GM10847 (cell line): Measurements from ENCODE around the gene CLNK.

Source experiments
- POLR2A ChIP-seq: IDR thresholded peaks from 2 replicates; pipeline ENCODE4 v1.6.1; 2011; ENCODE audit not compliant: insufficient read length; ENCODE audit errors: extremely low read depth

The CLNK gene

GRCh38 chr4:10655968-10656367 lies 28.6 kb downstream of the CLNK start:
- no peak for TF ChIP-seq POLR2A

GRCh38 chr4:10648479-10648878 lies 36.1 kb downstream of the CLNK start:
- no peak for TF ChIP-seq POLR2A

DNA sequence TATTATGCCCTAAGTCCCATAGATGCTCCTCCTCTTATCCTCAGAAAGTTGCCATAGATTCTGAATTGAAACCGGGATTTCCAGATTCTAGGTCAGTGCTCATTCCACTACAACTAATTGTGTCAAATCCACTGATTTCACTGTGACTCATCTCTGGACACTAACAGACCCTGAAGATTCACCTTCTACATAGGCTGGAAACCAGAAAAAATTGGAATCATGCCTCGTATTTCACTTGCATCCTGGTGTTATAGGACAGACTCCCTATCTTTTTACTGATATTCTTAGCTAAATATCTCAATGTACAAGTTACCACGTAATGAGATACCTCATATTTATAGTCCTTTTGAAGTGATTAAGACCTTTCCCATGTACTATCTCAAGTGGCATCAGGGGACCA lies 36.7 kb downstream of the CLNK start:
- no peak for TF ChIP-seq POLR2A

DNA sequence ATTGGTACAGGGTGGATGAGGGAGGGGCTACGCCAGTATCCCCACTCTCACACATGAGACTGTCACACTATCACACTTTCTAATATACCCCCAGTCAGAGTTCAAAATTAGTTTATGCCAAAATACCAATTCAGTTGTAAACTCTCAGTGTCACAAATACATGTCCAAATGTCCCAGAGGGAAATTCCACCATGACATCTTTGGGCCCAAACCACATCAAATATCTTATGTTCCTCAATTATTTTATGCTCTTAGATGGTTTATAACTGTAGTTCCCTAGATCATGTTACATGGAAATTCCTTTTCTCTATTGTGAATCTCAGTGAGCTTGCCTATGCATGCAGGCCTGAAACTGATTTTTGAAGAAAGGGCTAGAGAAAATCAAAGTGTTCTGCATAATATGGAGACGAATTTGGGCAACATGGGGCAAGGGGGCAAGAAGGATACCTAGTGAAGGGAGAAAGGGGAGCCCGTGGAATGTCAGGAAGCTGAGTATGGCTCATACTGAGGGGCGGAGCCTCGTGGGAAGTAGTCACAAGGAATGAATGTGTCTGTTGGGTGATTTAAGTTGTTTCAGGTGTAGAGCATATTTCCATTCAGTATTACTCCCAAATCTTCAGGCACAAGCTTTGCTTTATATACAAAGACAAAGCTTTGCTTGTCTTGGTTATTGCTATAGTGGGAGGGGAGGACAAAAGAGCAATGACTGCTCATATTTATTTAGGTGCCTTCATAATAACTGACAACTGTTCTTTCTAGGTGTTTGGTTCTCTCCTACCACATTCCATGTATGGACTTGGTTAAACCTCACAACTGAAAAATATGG lies 40.8 kb downstream of the CLNK start:
- TF ChIP-seq POLR2A = no peak

GRCh38 chr4:10640561-10641201 lies 43.9 kb downstream of the CLNK start:
- TF ChIP-seq POLR2A = no peak

DNA sequence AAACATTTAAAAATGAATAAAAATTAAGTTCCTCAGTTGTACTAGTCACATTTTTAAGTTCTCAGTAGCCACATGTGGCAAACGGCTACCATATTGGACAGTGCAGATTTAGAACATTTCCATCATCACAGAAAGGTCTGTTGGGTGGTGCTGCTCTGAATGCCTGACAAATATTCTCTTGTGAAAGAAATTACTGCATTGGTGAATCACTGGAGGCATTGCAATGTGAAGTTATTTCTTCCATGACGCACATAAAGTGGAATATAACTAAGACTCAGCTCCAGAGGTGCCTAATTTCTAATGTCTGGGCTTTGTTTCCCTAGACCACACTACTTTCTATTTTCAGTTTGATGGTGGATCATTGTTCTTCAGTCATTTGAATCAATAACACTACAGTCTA lies 44.9 kb downstream of the CLNK start:
- TF ChIP-seq POLR2A = no peak

GRCh38 chr4:10639100-10639499 lies 45.5 kb downstream of the CLNK start:
- TF ChIP-seq POLR2A = no peak

DNA sequence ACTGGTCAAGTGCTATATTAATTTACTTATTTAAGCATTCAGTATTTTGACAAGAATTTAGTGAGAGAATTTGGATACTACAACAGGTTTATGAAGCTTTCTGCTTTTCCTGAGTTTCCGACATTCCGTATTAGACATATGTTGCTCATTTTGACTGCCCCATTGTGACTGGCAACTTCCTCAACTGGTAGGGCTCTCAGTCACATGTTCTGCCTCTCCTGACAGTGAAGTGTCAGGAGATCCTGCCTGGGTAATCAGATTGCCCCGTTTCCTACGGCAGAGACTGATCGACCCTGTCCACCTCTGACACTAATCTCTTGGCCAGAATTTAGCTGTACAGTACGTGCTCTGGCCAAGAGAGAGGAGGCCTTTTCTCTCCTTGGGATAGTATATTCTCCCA lies 49.5 kb downstream of the CLNK start:
- no peak for TF ChIP-seq POLR2A

DNA sequence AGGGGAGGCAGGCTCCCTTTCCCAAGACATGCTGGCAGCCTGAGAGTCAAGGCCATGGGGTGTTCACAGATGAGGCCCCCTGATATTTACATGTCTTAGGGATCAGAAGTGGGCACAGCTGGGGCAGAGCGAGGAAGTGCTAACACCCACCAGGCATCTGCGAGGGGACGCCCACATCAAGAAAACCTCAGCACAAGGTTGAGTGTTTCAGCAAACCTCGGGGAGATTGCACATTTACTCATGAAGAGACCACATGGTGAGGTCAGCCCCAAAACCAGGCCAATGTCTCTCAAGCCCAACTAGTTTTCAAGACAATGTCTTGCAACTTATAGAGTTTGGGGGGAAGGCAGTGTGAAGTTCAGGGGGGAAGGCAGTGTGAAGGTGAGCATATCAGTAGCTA lies 55.2 kb downstream of the CLNK start:
- TF ChIP-seq POLR2A = no peak

DNA sequence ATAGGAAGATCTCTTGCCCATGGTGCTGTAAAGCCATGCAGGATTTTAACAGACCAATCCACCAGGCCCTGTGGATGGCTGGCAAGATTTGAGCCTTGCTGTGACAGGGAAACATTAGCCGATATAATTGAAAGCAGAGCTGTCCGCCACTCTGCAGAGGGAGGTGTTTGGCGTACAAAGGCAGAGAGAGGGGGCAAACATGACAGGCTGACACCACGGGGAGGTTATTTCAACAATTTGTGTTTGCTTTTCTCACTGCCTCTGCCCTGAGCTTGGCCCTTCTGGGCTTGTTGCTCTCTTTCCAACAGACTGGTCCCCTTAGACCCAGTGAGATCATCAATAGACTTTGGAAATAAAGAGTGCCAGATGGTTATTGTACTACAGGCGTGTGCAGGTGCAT lies 59.4 kb downstream of the CLNK start:
- no peak for TF ChIP-seq POLR2A

DNA sequence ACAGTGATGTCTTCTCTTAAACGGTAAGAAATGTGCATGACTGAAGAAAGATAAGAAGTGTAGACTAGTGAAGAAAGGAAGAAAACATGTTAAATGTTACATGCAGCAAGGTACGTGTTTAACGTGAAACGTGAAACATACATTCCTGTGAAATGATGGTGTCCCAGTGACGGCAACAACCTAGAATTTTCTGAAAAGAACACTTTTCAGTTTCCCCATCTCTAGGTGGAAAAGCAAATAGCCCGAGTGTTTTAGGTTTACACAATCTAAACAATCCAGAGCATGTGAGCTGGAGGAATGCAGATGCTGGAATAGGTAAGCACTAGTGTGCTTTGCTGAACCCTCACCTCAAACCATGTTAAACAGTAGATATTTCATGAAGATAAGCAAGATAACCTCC lies 60.7 kb downstream of the CLNK start:
- no peak for TF ChIP-seq POLR2A

GRCh38 chr4:10623241-10623640 lies 61.3 kb downstream of the CLNK start:
- no peak for TF ChIP-seq POLR2A

- TF ChIP-seq POLR2A = no peak
Measured at GRCh38 chr4:10622728-10623127, 61.8 kb downstream of the CLNK start.

DNA sequence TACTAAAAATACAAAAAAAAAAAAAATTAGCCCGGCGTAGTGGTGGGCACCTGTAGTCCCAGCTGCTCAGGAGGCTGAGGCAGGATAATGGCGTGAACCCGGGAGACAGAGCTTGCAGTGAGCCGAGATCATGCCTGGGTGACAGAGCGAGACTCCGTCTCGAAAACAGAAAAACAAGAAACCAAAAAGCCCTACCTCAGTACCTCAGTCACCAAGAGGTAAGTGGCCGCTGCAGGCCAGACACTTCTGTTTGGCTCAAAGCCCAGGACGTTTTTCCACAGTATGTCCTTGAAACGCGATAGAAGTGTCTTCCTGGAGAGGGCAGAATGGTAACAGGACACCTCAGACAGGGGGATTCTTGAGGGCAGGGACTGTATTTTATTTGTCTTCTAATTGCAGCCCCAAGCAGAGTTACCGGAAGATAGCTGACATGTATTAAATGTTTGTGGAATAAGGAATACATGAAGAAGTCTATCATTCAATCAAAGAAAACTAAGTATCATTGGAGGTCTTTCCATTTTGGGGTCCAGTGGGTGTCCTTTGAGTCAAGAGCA lies 63.6 kb downstream of the CLNK start:
- TF ChIP-seq POLR2A = no peak

DNA sequence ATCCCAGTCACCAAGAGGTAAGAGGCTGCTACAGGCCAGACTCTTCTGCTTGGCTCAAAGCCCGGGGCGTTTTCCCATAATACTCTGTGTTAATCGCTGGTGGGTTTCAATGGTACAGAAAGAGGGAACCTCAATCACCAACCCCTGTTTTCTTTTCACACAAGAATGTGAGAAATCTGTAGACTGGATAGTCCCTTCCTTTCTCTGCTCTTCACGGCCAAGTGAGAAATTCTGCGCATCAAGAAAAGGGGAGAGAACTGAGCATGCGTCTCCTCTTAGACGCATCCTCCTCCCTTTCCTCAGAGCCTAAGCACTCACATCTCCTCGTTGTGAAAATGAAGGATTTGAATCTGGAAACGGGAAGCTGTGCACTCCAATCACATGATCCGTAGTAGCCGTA lies 64.7 kb downstream of the CLNK start:
- TF ChIP-seq POLR2A = no peak

DNA sequence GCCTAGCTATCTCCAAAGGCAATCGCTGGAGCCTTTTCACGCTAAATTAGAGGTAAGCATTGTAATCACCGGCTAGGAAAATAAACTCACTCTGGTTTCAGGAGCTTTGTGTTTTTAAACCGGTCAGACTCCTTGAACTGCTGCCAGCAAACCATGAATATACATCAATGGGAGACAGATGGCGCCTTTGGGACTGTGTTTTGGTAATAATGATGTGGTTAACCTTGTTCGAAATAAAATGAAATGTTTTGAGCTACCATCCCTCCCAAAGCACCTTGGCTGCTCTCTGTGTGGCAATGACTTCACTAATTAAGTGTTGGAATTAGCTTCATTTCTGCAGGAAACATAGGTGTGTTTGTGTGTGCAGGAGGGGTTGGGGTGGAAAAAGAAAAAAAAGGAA lies 65.3 kb downstream of the CLNK start:
- TF ChIP-seq POLR2A = no peak
